Smooth muscle cell (in vitro differentiated cells): ENCODE measurements around the gene RNASE7. TPM values are rescaled to one million over a fixed set of nuclear protein-coding genes. Genes with fewer than 3 reads are reported as not detected.

Source experiments
- DNase-seq: peaks from one replicate; lab custom pipeline; 2025; ENCODE audit not compliant: unreplicated experiment; lab: John Stamatoyannopoulos, UW
- H2AFZ ChIP-seq: fragments of 200-600 bp; sonication (generic); 2 replicates; pipeline ENCODE4 v1.6.0; 2016; ENCODE audit warnings: antibody characterized with exemption, low read depth, mild to moderate bottlenecking
- H3F3A ChIP-seq: fragments of 200-600 bp; sonication (generic); 2 replicates; pipeline ENCODE4 v1.6.0; 2017; ENCODE audit warnings: antibody characterized with exemption, low read depth
- H3K27ac ChIP-seq: fragments of 200-600 bp; sonication (generic); 2 replicates; pipeline ENCODE4 v1.5.1; 2016; ENCODE audit warnings: low read depth, mild to moderate bottlenecking
- H3K27me3 ChIP-seq: fragments of 200-600 bp; sonication (generic); 2 replicates; pipeline ENCODE4 v1.6.1; 2016; ENCODE audit warnings: low read depth, mild to moderate bottlenecking
- H3K36me3 ChIP-seq: fragments of 200-600 bp; sonication (generic); 2 replicates; pipeline ENCODE4 v1.5.1; 2016; ENCODE audit warnings: low read depth
- H3K4me1 ChIP-seq: fragments of 200-600 bp; sonication (generic); 2 replicates; pipeline ENCODE4 v1.5.1; 2016; ENCODE audit warnings: low read depth
- H3K4me2 ChIP-seq: fragments of 200-600 bp; sonication (generic); 2 replicates; pipeline ENCODE4 v1.6.0; 2016; ENCODE audit warnings: mild to moderate bottlenecking
- H3K4me3 ChIP-seq: fragments of 200-600 bp; sonication (generic); 2 replicates; pipeline ENCODE4 v1.5.1; 2016; ENCODE audit warnings: mild to moderate bottlenecking
- H3K79me2 ChIP-seq: fragments of 200-600 bp; sonication (generic); 2 replicates; pipeline ENCODE4 v1.6.0; 2016; ENCODE audit warnings: low read depth, mild to moderate bottlenecking
- H3K9ac ChIP-seq: fragments of 200-600 bp; sonication (generic); 2 replicates; pipeline ENCODE4 v1.6.0; 2016; ENCODE audit warnings: low read depth
- H3K9me3 ChIP-seq: fragments of 200-600 bp; sonication (generic); replicated peaks from 2 replicates; pipeline ENCODE4 v1.5.1; 2016; ENCODE audit warnings: low read depth
- H4K20me1 ChIP-seq: fragments of 200-600 bp; sonication (generic); 2 replicates; pipeline ENCODE4 v1.6.0; 2016; ENCODE audit warnings: low read depth
- CTCF ChIP-seq: fragments of 200-600 bp; sonication (generic); IDR thresholded peaks from 2 replicates; pipeline ENCODE4 v1.5.1; 2017; ENCODE audit warnings: borderline replicate concordance, mild to moderate bottlenecking, antibody characterized with exemption; ENCODE audit not compliant: insufficient read depth, poor library complexity, severe bottlenecking
- WGBS: methylation state at CpG from one replicate; pipeline ENCODE4 v1.1.7; 2016; ENCODE audit warnings: low lambda C conversion rate; 5-methylcytosine and 5-hydroxymethylcytosine counted together
- polyA plus RNA-seq: library from polyadenylated mRNA; unstranded; fragments of >200 nt; fragmentation: Nextera tagmentation; extraction: Ambion mirVana; gene quantifications from 2 replicates; pipeline ENCODE4 v1.2.1, GENCODE V29; 2016
- total RNA-seq: library from RNA; depleted of rRNA; stranded (reverse); fragments of >200 nt; gene quantifications from 2 replicates; pipeline ENCODE4 v1.2.3, GENCODE V29; 2014

Gene RNASE7
- total RNA-seq (1.4 and 4.1 TPM in 2 replicates), polyA plus RNA-seq (0.66 and 0.93 TPM in 2 replicates)

GRCh38 chr14:21041676-21042433 is at the start of gene RNASE7:
TSS of gene RNASE7 (plus strand) at chr14:21042362. CDS start at chr14:21042993, 631 bp downstream.
- Histone ChIP-seq H3K27ac (peak within 1 kb of the TSS; percentile 86), H3K4me2 (no peak within 1 kb of the TSS), H3K4me1 (peaks cover 4% of the 10 kb centered on the region), H3K27me3 (no peaks in the 10 kb centered on the region), H3K79me2 (no peaks in the 10 kb centered on the region), H3K4me3 (no peak within 1 kb of the TSS), H3K9ac (peak within 1 kb of the TSS; percentile 71), H3F3A (no peaks in the 10 kb centered on the region), H3K9me3 (no peaks in the 10 kb centered on the region), H4K20me1 (no peaks in the 10 kb centered on the region), H2AFZ (no peak within 1 kb of the TSS), H3K36me3 (no peaks in the 10 kb centered on the region)
- 58% methylated on average over 11 of the region's 11 CpGs for WGBS
- DNase-seq, result no peak
- TF ChIP-seq CTCF, result no peak

- peak overlapping the region; percentile 38 for H3K27ac ChIP-seq
- peaks cover 40% of the 10 kb centered on the region for H3K79me2 ChIP-seq
- H4K20me1 ChIP-seq, result no peaks in the 10 kb centered on the region
- H3K4me3 ChIP-seq, result no peak overlapping the region
- H3K9me3 ChIP-seq, result no peaks in the 10 kb centered on the region
- no peak for TF ChIP-seq CTCF
- no peak overlapping the region for H3K9ac ChIP-seq
- H3F3A ChIP-seq, result peaks cover 24% of the 10 kb centered on the region
- no peak overlapping the region for H3K4me2 ChIP-seq
- peaks cover 14% of the 10 kb centered on the region for H3K36me3 ChIP-seq
- no peak for DNase-seq
- no peak overlapping the region for H2AFZ ChIP-seq
- no peaks in the 10 kb centered on the region for H3K27me3 ChIP-seq
- peaks cover 21% of the 10 kb centered on the region for H3K4me1 ChIP-seq
- 94% methylated on average over 14 of the region's 14 CpGs for WGBS
These were observed 45.6 kb upstream of the RNASE7 start for GRCh38 chr14:20996521-20996920.

- peak overlapping the region; percentile 87 for H3K27ac ChIP-seq
- peaks cover 16% of the 10 kb centered on the region for H3K4me1 ChIP-seq
- no peak overlapping the region for H2AFZ ChIP-seq
- no peaks in the 10 kb centered on the region for H3K9me3 ChIP-seq
- no peak for TF ChIP-seq CTCF
- no peak overlapping the region for H3K9ac ChIP-seq
- H3K36me3 ChIP-seq, result peaks cover 14% of the 10 kb centered on the region
- peaks cover 34% of the 10 kb centered on the region for H3K79me2 ChIP-seq
- no peaks in the 10 kb centered on the region for H4K20me1 ChIP-seq
- no peak overlapping the region for H3K4me3 ChIP-seq
- H3F3A ChIP-seq, result peaks cover 24% of the 10 kb centered on the region
- no peak for DNase-seq
- no peaks in the 10 kb centered on the region for H3K27me3 ChIP-seq
- 61% methylated on average over 4 of the region's 4 CpGs for WGBS
- H3K4me2 ChIP-seq, result no peak overlapping the region
These were observed 45.0 kb upstream of the RNASE7 start for GRCh38 chr14:20997115-20997514.

- no peak overlapping the region for H3K9ac ChIP-seq
- 22% methylated on average over 6 of the region's 6 CpGs for WGBS
- TF ChIP-seq CTCF, result no peak
These were observed 44.6 kb upstream of the RNASE7 start for GRCh38 chr14:20997564-20997963.

More at GRCh38 chr14:20997564-20997963, 44.6 kb upstream of the RNASE7 start:
- H3K4me1 ChIP-seq, result peaks cover 16% of the 10 kb centered on the region
- peak overlapping the region; percentile 81 for H3K4me2 ChIP-seq
- no peaks in the 10 kb centered on the region for H3K9me3 ChIP-seq
- peaks cover 14% of the 10 kb centered on the region for H3K36me3 ChIP-seq
- H3K27me3 ChIP-seq, result no peaks in the 10 kb centered on the region
- H3F3A ChIP-seq, result peaks cover 24% of the 10 kb centered on the region
- DNase-seq, result no peak
- H3K27ac ChIP-seq, result peak overlapping the region; percentile 87
- H3K4me3 ChIP-seq, result peak overlapping the region; percentile 31
- no peaks in the 10 kb centered on the region for H4K20me1 ChIP-seq
- H2AFZ ChIP-seq, result no peak overlapping the region
- peaks cover 30% of the 10 kb centered on the region for H3K79me2 ChIP-seq
